GM10266 (cell line): ENCODE results near the gene NAPG.
"Not testable (repeated sequence)": the region's sequence is repeated elsewhere in the genome, so short reads cannot be mapped to it uniquely, and the experiment has no call there.

ENCODE experiments used
- DNase-seq: peaks from one replicate; pipeline ENCODE4 v3.0.0; 2012; ENCODE audit errors: extremely low spot score
- TF ChIP-seq, protein P1 (sequence below): IDR thresholded peaks from 2 replicates; pipeline ENCODE4 v1.5.1; 2012; ENCODE audit warnings: mild to moderate bottlenecking, low read depth; ENCODE audit not compliant: control insufficient read depth, insufficient read depth; ENCODE audit errors: missing control alignments

The NAPG gene

DNA sequence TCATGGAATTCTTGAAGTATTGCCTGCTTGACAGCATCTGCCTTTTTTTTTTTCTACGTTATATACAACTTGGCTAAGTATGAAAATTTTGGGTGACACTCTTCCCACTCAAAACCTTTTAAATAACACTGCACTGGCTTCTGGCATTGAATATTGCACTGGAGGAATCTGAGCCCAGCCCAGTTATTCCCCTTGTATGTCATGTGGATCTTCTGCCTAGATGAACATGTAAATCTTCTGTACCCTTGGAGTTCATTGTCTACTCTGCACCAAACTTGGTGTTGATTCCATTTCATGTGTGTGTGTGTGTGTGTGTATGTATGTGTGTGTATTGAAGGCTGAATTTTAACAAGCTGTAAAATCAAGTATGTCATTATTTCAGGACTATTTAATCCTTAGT is 59.4 kb downstream of the NAPG start:
- no peak for DNase-seq
- TF ChIP-seq, protein P1, sequence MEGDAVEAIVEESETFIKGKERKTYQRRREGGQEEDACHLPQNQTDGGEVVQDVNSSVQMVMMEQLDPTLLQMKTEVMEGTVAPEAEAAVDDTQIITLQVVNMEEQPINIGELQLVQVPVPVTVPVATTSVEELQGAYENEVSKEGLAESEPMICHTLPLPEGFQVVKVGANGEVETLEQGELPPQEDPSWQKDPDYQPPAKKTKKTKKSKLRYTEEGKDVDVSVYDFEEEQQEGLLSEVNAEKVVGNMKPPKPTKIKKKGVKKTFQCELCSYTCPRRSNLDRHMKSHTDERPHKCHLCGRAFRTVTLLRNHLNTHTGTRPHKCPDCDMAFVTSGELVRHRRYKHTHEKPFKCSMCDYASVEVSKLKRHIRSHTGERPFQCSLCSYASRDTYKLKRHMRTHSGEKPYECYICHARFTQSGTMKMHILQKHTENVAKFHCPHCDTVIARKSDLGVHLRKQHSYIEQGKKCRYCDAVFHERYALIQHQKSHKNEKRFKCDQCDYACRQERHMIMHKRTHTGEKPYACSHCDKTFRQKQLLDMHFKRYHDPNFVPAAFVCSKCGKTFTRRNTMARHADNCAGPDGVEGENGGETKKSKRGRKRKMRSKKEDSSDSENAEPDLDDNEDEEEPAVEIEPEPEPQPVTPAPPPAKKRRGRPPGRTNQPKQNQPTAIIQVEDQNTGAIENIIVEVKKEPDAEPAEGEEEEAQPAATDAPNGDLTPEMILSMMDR: no peak

DNA sequence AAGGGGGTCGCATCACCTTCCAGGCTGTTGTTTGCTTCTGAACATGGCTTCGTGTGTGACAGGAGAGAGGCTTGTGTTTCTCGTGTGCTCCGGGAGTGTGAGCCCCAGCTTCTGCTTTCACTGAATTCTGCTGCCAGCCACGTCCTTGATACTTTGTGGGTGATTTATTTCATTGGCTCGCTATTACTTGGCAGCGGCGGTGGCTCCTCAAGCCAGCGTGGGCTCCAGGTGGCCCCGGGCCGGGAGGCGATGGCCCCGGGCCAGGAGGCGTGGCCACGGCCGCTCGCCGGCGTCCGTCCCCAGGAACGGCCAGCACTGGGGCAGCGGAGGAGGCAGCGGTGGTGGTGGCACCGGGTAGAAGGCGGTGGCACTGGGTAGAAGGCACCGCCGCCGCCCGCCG is 63.1 kb downstream of the NAPG start:
- TF ChIP-seq, protein P1: no peak
- DNase-seq: no peak

DNA sequence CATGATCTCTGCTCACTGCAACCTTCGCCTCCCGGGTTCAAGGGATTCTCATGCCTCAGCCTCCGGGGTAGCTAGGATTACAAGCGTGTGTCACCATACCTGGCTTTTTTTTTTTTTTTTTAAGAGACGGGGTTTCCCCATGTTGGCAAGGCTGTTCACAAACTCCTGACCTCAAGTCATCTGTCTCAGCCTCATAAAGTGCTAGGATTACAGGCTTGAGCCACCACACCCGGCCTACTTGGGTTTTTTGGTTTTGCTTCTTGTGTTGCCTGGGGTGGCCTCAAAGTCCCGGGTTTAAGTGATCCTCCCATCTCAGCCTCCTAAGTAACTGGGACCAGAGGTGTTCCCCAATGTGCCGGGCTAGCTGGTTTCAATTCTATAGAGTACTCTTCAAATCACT is 64.6 kb downstream of the NAPG start:
- no peak for DNase-seq
- TF ChIP-seq, protein P1: no peak

DNA sequence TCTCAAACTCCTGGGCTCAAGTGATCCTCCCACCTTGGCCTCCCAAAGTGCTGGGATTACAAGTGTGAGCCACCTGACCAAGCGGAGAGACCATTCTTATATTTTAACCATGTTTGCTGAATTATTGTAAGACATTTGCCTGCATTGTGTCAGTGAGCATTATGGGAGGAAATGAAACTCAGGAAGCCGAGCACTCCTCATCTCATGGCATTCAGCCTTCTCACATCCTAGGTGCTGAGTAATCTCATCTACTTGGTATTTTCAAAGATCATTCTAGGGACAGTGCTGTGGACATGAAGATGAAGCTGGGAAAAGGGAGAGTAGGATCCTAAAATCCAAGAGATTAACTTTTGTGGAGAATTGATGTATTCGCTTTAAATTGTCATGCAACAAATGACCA is 66.1 kb downstream of the NAPG start:
- TF ChIP-seq, protein P1: no peak
- DNase-seq: no peak

DNA sequence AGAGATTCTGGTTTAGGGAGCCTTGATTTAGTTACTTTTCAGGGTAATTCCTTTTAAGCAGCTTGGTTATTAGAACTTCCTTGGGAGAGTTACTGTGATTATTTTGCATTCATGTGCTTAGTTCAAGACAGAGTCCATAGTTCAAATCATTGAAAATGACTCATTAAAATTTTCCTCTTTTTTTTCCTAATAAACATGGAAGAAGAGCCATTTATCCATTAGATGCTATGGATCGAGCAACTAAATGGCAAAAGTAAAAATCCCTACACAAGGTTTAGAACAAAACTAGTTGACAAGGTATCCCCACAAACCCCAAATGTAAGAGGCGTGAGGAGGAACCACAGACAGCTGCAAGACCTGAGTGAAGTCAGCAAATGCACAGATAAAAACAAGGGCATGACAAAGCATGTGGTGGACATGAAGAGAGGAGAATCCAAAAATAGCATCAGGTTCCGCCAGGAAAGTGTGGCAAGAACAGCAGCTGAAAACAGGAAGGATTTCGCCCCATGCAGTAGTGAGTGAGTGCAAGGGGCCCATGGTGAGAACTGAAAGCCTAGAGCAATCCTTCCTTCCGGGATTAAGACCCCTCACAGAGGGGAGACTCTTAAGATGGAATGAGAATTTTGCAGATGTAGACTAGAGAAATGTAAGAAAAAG is 67.7 kb downstream of the NAPG start:
- not testable (repeated sequence) for DNase-seq

DNA sequence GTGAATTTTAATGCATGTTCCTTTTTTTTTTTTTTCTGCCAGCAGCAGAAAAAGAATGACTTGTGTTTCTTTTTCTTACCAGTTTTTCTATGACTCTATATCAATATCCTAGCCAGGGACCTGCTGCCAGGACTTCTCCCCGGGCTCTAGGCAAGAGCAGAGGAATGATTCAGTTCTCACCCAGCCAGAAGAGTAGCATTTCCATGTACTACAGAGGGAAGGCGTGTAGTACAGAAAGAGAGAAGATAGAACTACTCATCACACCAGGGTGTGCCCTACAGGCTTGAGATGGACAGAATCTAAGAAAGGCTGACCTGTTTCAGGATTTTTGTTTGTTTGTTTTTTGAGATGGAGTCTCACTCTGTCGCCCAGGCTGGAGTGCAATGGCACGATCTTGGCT is 70.1 kb downstream of the NAPG start:
- not testable (repeated sequence) for DNase-seq

DNA sequence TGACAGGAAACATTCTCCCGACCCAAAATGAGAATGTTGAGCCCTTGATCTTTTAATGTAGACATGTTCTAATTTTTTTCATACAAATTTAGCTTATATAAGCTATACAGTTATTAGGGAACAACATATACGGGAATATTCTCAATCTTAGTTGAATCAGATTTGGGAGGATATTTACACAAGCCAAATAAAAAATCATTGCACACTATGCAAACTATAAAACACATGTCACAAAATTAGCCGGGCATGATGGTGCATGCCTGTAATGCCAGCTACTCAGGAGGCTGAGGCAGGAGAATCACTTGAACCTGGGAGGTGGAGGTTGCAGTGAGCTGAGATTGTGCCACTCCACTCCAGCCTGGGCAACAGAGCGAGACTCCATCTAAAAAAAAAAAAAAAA is 71.9 kb downstream of the NAPG start:
- not testable (repeated sequence) for DNase-seq

DNA sequence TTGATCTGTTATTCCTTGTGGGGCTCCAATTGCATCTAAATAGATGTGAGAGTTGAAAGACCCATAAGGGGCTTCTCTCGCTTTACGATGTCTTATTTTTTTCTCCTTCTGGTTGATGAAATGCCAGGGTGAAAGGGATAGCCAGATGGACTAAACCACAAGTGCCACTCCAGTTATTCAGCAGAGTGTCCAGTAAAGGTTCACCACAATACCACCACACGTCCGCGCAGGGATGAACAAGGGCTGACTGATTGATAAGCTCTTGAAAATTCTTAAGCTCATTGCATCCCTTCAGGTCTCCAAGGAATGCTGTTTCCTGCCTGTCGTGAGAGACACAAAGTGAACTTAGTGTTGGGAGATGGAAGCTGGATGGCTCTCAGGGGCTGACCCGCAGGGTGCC is 74.9 kb downstream of the NAPG start:
- not testable (repeated sequence) for DNase-seq
